Right lobe of liver (tissue), 4 donors: Measurements from ENCODE around the gene ACTR1A.
"Not testable (repeated sequence)": the region's sequence is repeated elsewhere in the genome, so short reads cannot be mapped to it uniquely, and the experiment has no call there.

Experiments used
- CTCF ChIP-seq, 4 donors: fragments of 200-600 bp in 3 of 4; fragments of 450-650 bp in 1 of 4; IDR thresholded peaks; one replicate each; pipeline versions ENCODE4 v1.5.1 to v1.8.0; 2016 to 2022; ENCODE audit warnings: antibody characterized with exemption in 4 of 4, mild to moderate bottlenecking in 2 of 4
- POLR2A ChIP-seq: fragments of 450-650 bp; IDR thresholded peaks from one replicate; pipeline ENCODE4 v1.6.1; 2017; ENCODE audit warnings: antibody characterized with exemption, mild to moderate bottlenecking
- donor health status: DM: no; HTN: no; CAD: no.
- donor health status: DM: no; HTN: no; CAD: no.
- donor health status: DM: no; HTN: yes; CAD: no.

GRCh38 chr10:102500686-102501085, 1.8 kb downstream of the ACTR1A start:
- TF ChIP-seq CTCF (IDR thresholded peaks at IDR 0.05); POLR2A: not testable (repeated sequence)
